HCT116 (cell line): ENCODE measurements around the gene CAMK1D.

Source experiments
- CEBPB ChIP-seq: IDR thresholded peaks from 2 replicates; pipeline ENCODE4 v1.6.1; 2012; ENCODE audit warnings: low read depth
- CTCF ChIP-seq, 3 experiments: fragments of 200-600 bp in 1 of 3; sonication (generic) in 1 of 3; IDR thresholded peaks in 2 of 3; conservative IDR thresholded peaks in 1 of 3; 2 replicates each; pipeline ENCODE4 v1.5.1; 2012 to 2017; ENCODE audit warnings: low read depth in 2 of 3, low read length in 2 of 3, antibody characterized with exemption in 1 of 3, borderline replicate concordance in 1 of 3, control low read depth in 1 of 3, mild to moderate bottlenecking in 1 of 3, mixed read lengths in 1 of 3, mixed run types in 1 of 3, moderate library complexity in 1 of 3; ENCODE audit not compliant: insufficient read depth in 1 of 3
- EGR1 ChIP-seq: IDR thresholded peaks from 2 replicates; pipeline ENCODE4 v1.6.1; 2012; ENCODE audit warnings: low read depth
- EZH2 ChIP-seq: fragments of 200-600 bp; sonication (generic); IDR thresholded peaks from 2 replicates; pipeline ENCODE4 v1.6.1; 2017; ENCODE audit warnings: antibody characterized with exemption, mixed run types
- POLR2A ChIP-seq: IDR thresholded peaks from 2 replicates; pipeline ENCODE4 v1.7.0; 2011; ENCODE audit warnings: borderline replicate concordance; ENCODE audit not compliant: insufficient read depth, insufficient read length; ENCODE audit errors: extremely low read depth
- POLR2AphosphoS5 ChIP-seq: IDR thresholded peaks from 2 replicates; pipeline ENCODE4 v1.6.1; 2011; ENCODE audit warnings: mild to moderate bottlenecking, low read depth, low read length, moderate library complexity
- RAD21 ChIP-seq: IDR thresholded peaks from 2 replicates; pipeline ENCODE4 v1.6.1; 2012; ENCODE audit warnings: low read depth, mild to moderate bottlenecking
- REST ChIP-seq: IDR thresholded peaks from 2 replicates; pipeline ENCODE4 v1.6.1; 2012; ENCODE audit warnings: low read depth
- SIN3A ChIP-seq: IDR thresholded peaks from 2 replicates; pipeline ENCODE4 v1.6.1; 2012; ENCODE audit warnings: low read depth
- YY1 ChIP-seq: IDR thresholded peaks from 2 replicates; pipeline ENCODE4 v1.6.1; 2011; ENCODE audit warnings: low read length, low read depth, moderate library complexity, mild to moderate bottlenecking; ENCODE audit not compliant: insufficient replicate concordance; ENCODE audit errors: extremely low read depth
- ZNF274 ChIP-seq: fragments of 200-500 bp; sonication (Bioruptor generic); IDR thresholded peaks from 2 replicates; pipeline ENCODE4 v1.6.1; 2014; ENCODE audit warnings: mild to moderate bottlenecking, low read depth, low read length, inconsistent platforms
- TF ChIP-seq, protein P1 (sequence below): IDR thresholded peaks from 2 replicates; pipeline ENCODE4 v1.6.1; 2012

- no peak for TF ChIP-seq REST
- no peak for TF ChIP-seq CTCF (IDR thresholded peaks at IDR 0.05 in 2 of 3, conservative IDR thresholded peaks at IDR 0.05 in 1 of 3; ENCODE audit: borderline replicate concordance in 1 of 3, insufficient read depth in 1 of 3, low read depth in 2 of 3, low read length in 2 of 3)
- no peak for TF ChIP-seq EZH2
- TF ChIP-seq ZNF274 = no peak
- no peak for TF ChIP-seq POLR2AphosphoS5
- TF ChIP-seq, protein P1, sequence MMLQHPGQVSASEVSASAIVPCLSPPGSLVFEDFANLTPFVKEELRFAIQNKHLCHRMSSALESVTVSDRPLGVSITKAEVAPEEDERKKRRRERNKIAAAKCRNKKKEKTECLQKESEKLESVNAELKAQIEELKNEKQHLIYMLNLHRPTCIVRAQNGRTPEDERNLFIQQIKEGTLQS = no peak
- TF ChIP-seq POLR2A = no peak
- no peak for TF ChIP-seq YY1
- no peak for TF ChIP-seq SIN3A
- no peak for TF ChIP-seq EGR1
- no peak for TF ChIP-seq RAD21
- no peak for TF ChIP-seq CEBPB
These were observed 438.9 kb downstream of the CAMK1D start for GRCh38 chr10:12788277-12788676.
